Pancreas (tissue), 10 donors: ENCODE measurements around the gene HTT. TPM values are rescaled to one million over a fixed set of nuclear protein-coding genes. Genes with fewer than 3 reads are reported as not detected.

Experiments used
- ATAC-seq, 4 donors: fragments of 200-7000 bp; cut with Tn5 transposase; one replicate each; pipeline versions ENCODE4 v1.8.0 to v1.9.1; 2020; ENCODE audit warnings: mild to moderate bottlenecking in 4 of 4, moderate library complexity in 4 of 4
- DNase-seq, 6 donors: peaks; one replicate each; pipeline ENCODE4 v3.0.0-alpha.2; 2020
- FAIRE-seq: peaks from 2 replicates; lab custom pipeline; 2012; peaks lifted over from hg19 to GRCh38; lab: Jason Lieb, UNC
- H3K27ac ChIP-seq, 4 donors: fragments of 200-600 bp; sonication (generic); 1 replicate in 3 of 4; 2 replicates in 1 of 4; pipeline versions ENCODE4 v1.5.0 to v1.8.0; 2020
- H3K27me3 ChIP-seq, 4 donors: fragments of 200-600 bp; one replicate each; pipeline ENCODE4 v1.8.0; 2021
- H3K36me3 ChIP-seq, 3 donors: fragments of 200-600 bp; sonication (generic) in 1 of 3; one replicate each; pipeline versions ENCODE4 v1.5.0 to v1.8.0; 2020 to 2021
- H3K4me1 ChIP-seq, 3 donors: fragments of 200-600 bp; one replicate each; pipeline ENCODE4 v1.8.0; 2021
- H3K4me3 ChIP-seq, 4 donors: fragments of 200-600 bp; sonication (generic) in 2 of 4; one replicate each; pipeline versions ENCODE4 v1.5.0 to v1.8.0; 2020 to 2021
- H3K9me3 ChIP-seq, 4 donors: fragments of 200-600 bp; one replicate each; pipeline ENCODE4 v1.8.0; 2021
- CTCF ChIP-seq, 4 donors: fragments of 200-600 bp; sonication (generic) in 3 of 4; IDR thresholded peaks; one replicate each; pipeline versions ENCODE4 v1.5.0 to v1.8.0; 2021; ENCODE audit warnings: antibody characterized with exemption in 4 of 4
- WGBS, 2 donors: extraction: QIAGEN DNeasy Blood & Tissue Kit; methylation state at CpG; one replicate each; pipeline ENCODE4 v1.1.7; 2013; 5-methylcytosine and 5-hydroxymethylcytosine counted together
- intact Hi-C, 3 donors: fragments of 100-400 bp; cut with DNase I; formaldehyde crosslinking; loops; one replicate each; pipeline versions ENCODE4 v1.11.1 to v1.14.2; 2022
- polyA plus RNA-seq, 2 donors: library from polyadenylated mRNA; stranded (reverse); fragments of 200-250 nt; gene quantifications; one replicate each; pipeline ENCODE4 v1.2.3, GENCODE V29; 2013
- total RNA-seq, 6 donors: library from RNA; stranded (reverse); fragmentation: NEBNext Ultra II Directional in 4 of 6; extraction: Animal tissue kit (Norgen Biotek cat#: 25700) in 4 of 6; gene quantifications; one replicate each; pipeline versions ENCODE4 v1.2.1 to v1.2.4, GENCODE V29; 2021 to 2023
- donor health status: healthy with polysubstance abuse.
- donor health status: DM: no; HTN: no; CAD: no; lungs with moderate emphysema.
- donor health status: DM: no; HTN: no; CAD: no.
- donor health status: control.
- donor health status: control.
- donor health status: Bipolar disorder and iron deficiency.
- donor health status: DM: yes; HTN: yes; CAD: no.
- donor health status: DM: no; HTN: no; CAD: no.
- donor health status: DM: no; HTN: no; CAD: no.
- donor health status: DM: yes; HTN: yes; CAD: no.

The HTT gene
- total and polyA plus RNA-seq, 8 donors: 23.1 to 55.2 (median 42.7) TPM

DNA sequence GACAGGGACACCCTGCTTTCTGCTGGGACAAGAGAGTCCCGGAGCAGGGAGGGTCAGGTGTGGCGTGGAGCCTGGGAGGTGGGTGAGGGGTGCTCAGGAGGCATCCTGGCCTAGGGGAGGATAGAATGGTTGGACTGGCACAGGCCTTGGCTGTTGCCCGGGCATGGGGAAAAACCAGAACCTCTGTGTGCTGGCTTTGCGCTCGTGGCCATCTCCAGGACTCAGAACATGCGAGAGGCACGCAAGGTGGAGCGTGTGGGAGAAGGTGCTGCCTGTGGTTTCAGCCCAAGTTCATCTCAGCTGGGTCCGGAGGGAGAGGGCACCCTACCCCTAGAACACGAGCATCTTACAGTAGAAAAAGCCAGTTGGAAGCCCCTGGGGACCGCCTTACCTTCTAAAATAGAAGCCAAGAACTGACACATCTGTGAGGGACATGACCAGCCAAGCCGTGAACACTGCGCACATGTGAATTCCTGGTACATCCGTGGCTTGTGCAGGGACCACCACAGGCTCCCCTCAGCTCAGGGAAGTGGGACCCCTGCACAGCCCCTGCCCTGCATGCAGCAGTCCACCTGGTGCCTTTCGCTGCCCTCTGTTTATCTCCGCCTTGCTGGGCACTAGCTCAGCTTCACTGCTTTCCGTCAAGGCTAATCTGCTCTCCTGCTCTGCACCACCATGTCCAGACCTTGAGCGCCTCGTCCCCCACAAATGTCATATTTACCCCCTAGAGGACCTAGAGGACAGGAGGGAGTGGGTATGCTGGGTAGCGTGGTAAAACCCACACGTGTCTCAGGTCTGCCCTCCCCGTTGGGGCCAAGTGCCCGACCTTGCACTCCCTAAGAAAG, 187.9 kb downstream of the HTT start:
- no peak overlapping the region for H3K27ac ChIP-seq
- peak in 1 of 6 donors; percentile 6 for DNase-seq
- no peaks in the 10 kb centered on the region for H3K9me3 ChIP-seq
- H3K36me3 ChIP-seq: no peaks in the 10 kb centered on the region
- TF ChIP-seq CTCF (IDR thresholded peaks at IDR 0.05): no peak
- FAIRE-seq: no peak
- no peak overlapping the region for H3K4me3 ChIP-seq
- intact Hi-C loops: no loop called here
- no peak for ATAC-seq
- H3K27me3 ChIP-seq: no peaks in the 10 kb centered on the region
- H3K4me1 ChIP-seq: no peaks in the 10 kb centered on the region
- 87 to 88% methylated on average over 23 of the region's 23 CpGs for WGBS, 2 donors

- Histone ChIP-seq H3K4me1 (peaks cover 0 to 2% (median 0%) of the 10 kb centered on the region in 3 donors), H3K27me3 (no peaks in the 10 kb centered on the region), H3K4me3 (no peak overlapping the region), H3K9me3 (no peaks in the 10 kb centered on the region), H3K36me3 (no peaks in the 10 kb centered on the region), H3K27ac (no peak overlapping the region)
- DNase-seq (peak in 1 of 6 donors; percentile 2), ATAC-seq (no peak), FAIRE-seq (no peak)
- intact Hi-C loops: no loop called here
- TF ChIP-seq CTCF (IDR thresholded peaks at IDR 0.05): no peak
- WGBS, 2 donors: 86 to 91% methylated on average over 28 of the region's 28 CpGs
Measured at GRCh38 chr4:3263053-3263875, 188.8 kb downstream of the HTT start.

- FAIRE-seq: no peak
Measured at GRCh38 chr4:3263876-3264193, 189.4 kb downstream of the HTT start.

GRCh38 chr4:3266076-3266475, 191.6 kb downstream of the HTT start:
- Histone ChIP-seq H3K9me3 (no peaks in the 10 kb centered on the region), H3K36me3 (no peaks in the 10 kb centered on the region), H3K27me3 (no peaks in the 10 kb centered on the region), H3K4me3 (no peak overlapping the region), H3K27ac (no peak overlapping the region), H3K4me1 (peaks cover 0 to 12% (median 0%) of the 10 kb centered on the region in 3 donors)
- no peak for TF ChIP-seq CTCF (IDR thresholded peaks at IDR 0.05)
- intact Hi-C loops: no loop called here
- peak in 1 of 6 donors; percentile 3 for DNase-seq
- 94 to 95% methylated on average over 17 of the region's 17 CpGs for WGBS, 2 donors
- no peak for ATAC-seq
- no peak for FAIRE-seq

More at GRCh38 chr4:3263876-3264193, 189.4 kb downstream of the HTT start:
- ATAC-seq: no peak
- TF ChIP-seq CTCF (IDR thresholded peaks at IDR 0.05): no peak
- Histone ChIP-seq H3K4me3 (no peak overlapping the region), H3K36me3 (no peaks in the 10 kb centered on the region), H3K27me3 (no peaks in the 10 kb centered on the region), H3K9me3 (no peaks in the 10 kb centered on the region), H3K27ac (no peak overlapping the region), H3K4me1 (peaks cover 0 to 5% (median 0%) of the 10 kb centered on the region in 3 donors)
- no peak for DNase-seq
- intact Hi-C loops: no loop called here
- 69 to 76% methylated on average over 6 of the region's 6 CpGs for WGBS, 2 donors
